Stimulated activated CD8-positive, alpha-beta memory T cell treated with anti-CD3 and anti-CD28 coated beads, Interleukin-15, amount 100 ng/mL, for 1 hour (primary cell): ENCODE data around the gene TSPAN18.

ENCODE experiments used
- DNase-seq: peaks from one replicate; pipeline ENCODE4 v3.0.0-alpha.2; 2020; ENCODE audit warnings: low read depth

The TSPAN18 gene

DNA sequence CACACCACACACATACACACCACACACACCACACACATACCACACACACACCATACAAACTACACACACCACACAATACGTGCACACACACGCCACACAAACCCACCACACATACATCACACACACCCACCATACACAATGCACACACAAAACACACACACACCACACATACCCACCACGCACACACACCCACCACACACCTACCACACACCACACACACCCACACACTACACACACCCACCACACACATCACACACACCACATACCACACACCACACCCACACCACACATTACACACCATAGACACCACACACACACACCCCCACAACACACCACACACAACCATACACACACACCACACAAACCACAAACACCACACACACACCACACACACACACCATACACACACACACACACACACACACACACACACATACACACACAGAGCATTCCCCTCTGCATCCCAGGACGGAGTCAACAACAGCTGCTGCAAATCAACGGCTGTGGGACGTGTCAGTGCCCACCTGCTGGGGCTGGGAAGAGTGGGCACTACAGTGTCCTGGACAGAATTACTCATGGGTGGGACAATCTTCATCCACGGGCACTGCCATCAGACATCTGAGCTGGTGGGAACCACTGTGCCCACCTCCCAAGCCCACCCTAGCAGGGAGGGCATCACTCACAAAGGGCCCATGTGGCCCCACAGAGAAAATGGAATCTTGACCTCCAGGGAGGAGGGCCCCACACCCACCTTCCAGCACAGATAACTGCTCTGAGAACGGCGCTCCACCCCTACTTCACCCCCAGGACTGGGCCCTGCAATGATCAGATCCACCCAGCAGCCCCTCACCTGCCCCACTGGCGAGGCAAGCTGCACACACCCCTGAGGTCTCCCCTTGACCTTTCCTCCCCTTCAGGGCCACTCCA lies 215.5 kb downstream of the TSPAN18 start:
- DNase-seq = no peak

DNA sequence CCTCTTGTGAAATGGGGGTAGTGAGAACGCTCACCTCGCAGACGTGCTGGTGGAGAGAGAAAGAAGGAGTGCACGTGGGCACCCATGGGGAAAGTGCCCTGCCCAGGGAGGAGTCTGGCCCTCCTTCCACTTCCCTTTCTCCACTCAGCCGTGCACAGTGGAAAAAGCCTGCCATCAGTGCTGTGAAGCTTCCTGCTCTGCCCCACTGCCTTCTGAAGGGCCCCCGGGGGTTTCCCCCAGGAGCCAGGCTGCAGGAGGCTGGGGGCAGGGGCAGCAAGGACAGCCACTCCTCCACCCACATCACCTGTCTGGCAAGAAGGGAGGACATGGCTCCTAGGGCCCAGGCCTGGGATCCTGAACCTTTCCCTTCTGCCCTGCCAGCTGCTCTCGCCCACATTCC lies 216.4 kb downstream of the TSPAN18 start:
- DNase-seq = no peak

DNA sequence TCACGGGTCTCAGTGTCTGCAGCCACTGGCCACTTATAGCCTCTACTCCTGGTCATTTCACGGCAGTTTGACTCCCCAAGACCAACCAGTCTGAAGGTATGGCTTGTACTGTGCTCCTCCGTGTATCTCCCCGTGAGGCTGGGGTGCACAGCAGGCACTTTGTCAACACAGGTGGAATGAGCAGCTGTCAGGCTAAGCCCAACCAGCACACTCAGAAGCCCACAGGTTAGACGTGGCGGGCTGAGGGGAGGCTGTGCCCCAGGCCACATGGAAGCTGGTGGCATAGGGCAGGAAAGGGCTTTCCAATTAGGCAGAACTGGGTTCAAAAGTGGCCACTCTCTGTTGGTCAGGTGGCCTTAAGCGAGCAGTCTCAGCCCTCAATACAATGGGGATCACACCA lies 216.9 kb downstream of the TSPAN18 start:
- DNase-seq = no peak

DNA sequence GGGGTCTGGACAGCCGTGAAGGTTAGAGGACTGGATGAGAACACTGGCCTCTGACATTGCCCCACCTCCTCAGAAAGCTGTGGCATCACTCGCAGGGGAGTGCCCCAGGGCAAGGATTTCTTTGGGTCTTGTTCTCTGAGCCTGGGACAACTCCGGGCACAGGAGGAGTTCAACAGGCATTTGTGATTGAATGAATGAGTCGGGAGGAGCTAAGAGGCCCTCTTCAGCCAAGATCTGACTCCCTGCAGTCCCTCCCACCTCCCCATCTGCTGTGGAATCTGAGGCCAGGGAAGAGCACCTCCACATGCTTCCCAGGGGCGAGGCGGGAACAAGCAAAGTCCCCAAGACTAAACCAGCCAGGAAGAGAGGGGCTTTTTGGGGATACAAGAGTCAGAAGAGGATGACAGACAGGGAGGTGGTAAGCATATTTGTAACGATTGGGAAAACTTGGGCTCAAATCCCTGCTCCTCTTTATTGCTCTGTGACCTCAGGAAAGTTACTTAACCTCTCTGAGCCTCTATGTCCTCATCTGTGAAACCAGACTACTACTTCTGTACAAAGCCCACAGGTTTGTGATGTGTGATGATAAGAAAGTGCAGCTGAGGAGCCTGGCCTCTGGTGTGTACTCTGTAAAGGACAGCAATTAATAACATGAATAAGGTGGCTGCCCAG lies 217.6 kb downstream of the TSPAN18 start:
- DNase-seq = no peak

DNA sequence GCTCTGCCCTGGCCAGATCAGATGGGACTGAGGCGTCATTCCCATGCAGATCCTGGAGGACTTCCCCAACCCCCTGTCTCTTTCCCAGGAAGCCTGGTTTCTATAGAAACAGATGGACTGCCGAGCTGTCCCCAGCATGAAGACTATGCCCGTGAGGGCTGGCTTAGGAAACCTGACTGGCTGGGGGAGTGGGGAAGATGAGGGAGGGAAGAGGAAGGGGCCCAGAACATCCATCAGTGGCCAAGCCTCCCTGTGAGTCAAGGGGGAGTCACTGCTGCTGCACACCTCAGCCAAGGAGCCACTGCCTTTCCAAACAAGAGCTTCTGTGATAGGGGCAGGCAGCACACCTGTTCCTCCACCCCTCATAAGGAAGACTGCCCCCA lies 218.1 kb downstream of the TSPAN18 start:
- no peak for DNase-seq

DNA sequence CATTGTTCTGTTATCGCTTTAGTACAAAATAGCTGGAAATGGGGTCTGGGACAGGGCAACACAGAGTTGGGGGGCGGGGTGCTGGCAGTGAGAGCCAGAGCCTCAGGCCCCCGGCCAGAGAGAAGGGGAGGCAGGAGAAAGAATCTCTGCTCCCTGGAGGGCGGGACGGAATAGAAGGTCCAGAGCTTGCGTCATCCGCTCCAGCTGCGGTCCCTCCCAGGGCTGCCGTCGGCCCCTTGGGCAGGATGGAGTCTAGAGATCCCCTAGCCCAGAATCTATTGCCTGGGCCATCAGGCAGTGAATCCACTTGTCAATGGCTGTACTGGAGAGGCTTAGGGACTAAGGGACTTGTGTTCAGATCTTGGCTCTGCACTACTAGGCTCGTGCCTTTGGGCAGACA lies 218.9 kb downstream of the TSPAN18 start:
- DNase-seq = no peak

DNA sequence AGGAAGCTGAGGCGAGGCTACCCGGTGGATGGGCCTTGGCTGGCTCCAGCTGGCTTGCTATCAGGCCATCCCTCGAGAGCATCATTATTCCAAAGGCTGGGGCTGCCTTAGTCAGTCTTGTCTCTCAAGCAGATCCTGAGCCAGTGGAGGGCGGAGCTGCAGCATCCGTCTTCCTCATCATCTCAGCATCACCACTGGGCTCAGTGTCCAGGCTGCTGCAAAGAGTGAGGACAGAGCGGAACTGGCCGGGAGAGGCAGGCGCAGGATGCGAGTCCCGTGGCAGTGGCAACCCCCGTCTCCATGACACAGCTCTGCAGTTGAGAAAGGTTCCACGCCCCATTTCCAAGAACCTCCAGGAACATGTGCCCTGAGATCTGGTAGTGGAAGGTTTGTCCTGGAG lies 219.5 kb downstream of the TSPAN18 start:
- no peak for DNase-seq

DNA sequence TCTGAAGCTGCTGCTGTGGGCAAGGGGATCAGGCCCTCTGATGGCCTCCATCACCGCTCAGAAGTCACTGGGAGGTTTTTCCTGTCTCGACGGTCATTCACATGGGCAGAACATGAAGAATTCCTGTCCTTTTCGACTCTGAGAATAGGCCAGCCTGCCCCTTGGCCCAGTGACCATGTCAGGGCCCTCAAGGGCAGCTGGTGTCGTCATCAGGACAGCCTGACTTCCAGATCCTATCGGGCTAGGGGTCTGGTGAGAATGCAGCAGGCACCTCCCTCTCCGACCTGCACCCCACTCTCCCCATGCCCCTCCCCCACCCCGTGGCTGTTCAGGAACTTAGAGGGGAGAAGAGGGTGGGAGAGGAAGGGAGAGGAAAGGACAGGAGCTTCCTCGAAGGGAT lies 220.4 kb downstream of the TSPAN18 start:
- no peak for DNase-seq

DNA sequence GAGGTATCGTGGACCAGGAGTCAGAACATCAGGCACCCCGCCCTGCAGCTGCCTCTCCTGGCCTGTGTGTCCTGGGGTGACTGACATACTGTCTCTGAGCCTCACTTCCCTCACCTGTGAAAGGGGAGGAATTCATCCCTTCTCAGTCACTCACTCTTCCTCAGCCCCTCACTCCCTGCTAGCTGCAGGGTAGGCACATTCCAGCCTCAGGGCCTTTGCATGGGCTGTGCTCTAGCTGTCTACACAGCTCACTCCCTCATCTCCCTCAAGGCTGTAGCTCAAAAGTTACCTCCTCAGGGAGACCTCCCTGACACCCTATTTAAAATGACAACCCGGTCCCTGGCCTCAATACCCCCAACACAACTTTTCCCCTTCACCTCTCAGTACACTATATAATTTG lies 221.4 kb downstream of the TSPAN18 start:
- DNase-seq = no peak

DNA sequence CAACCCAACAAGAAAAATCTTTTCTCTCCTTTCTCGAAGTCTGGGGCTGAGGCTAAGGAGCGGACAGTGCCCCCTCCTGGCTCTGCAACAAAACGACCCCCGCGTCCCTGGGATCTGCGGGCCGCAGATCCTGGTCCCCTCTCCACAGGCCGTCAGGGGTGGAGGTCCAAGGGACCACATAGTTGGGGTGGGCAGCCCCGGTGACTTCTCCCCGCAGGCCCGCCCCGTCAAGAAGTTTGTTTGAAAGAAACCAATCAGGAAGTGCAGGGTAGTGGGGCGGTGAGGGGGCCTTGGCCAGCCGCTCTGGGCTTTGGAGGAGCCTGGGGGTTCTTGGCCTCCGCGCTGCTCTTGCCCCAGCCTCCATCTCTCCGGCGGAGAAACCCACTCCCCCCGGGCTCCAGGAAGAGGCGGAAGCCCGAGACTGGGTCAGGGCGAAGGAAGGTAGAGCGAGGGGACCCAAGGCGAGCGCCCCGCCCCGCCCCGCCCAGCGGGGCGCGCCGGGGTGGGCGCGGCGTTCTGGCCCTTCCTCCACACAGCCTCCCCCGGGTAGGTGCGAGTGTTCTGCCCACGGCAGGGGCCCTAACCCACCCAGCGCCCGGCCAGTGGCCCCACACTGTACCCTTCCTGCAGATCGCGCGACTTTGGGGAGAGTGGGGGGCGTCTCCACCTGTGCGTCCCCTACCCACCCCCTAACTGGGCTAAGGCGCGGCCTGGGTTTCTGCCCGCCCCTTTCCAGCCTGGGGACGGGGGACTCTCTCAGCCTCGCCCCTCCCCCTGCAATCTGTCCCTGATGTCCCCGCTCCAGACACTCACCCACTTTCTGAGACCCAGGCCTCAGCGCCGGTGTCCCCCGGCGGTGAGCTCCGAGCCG lies 222.6 kb downstream of the TSPAN18 start:
- DNase-seq = no peak

DNA sequence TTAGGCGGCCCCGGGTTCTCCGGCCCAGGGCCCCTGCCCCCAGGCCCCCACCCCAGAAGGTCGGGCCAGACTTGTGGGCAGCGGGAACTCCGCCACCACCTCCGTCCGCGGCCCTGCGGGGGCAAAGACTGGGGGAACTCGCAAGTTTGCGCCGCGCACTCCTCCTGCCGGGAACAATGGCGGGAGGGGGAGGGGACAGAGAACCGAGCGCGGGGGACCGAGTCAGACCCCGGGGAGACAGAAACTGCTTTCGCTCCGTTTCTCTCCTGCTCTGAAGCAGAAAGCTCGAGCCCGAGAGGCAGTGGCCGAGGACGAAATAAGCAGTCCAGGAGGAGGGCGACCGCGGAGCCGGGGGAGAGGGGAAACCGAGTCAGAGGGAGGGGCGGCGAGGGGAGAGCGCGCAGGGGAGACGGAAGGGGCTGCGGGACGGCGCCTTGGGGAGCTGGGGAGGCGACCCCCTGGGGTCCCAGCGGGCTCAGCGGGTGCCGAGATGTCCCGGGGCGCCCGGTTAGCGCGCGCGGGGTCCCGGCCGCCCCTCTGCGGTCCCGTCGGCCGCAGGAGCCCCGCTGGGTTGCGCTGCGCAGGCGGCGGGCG lies 223.4 kb downstream of the TSPAN18 start:
- no peak for DNase-seq

DNA sequence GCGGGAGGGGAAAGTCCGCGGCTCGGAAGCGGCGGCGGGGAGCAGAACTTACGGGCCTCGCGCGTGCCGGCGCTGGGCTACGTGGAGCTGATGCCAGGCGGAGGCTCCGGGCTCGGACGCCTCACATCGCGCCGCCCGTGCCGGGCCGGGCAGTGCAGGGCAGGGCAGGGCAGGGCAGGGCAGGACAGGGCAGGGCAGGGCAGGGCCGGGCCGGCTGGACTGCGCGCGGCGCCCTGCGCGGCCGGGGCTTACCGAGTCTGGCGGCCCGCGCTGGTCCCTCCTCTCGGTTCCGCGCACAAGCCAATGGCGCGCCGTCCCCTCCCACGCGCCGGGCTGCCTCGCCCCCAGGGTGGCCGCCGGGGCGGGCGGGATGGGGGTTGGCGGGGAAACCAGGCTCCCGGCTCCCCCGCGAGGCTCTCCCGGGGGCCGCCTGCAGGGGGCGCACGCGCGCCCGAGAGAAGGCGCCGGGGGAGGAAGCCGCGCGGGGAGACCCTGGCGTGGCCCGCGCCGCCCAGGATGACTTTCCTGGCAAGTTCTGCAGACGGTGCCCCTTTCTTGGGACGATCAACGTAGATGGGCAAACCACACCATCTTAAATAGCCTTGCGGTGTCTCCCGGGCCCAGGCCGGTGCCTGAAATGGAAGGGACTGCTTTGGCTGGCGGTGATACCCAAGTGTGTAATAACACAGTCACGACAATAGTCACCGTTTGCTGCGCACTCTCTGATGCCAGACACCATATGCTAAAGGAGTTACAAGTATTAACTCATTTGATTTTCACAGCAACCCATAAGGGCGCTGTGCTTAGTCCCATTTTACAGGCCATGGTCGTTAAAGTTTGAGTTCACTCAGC lies 224.1 kb downstream of the TSPAN18 start, which contains the start of gene TP53I11:
Gene TP53I11, minus strand, starts transcription at position 259 of the 852 bp plus-strand sequence. CDS start 12,548 bp downstream, outside the sequence.
- no peak for DNase-seq

DNA sequence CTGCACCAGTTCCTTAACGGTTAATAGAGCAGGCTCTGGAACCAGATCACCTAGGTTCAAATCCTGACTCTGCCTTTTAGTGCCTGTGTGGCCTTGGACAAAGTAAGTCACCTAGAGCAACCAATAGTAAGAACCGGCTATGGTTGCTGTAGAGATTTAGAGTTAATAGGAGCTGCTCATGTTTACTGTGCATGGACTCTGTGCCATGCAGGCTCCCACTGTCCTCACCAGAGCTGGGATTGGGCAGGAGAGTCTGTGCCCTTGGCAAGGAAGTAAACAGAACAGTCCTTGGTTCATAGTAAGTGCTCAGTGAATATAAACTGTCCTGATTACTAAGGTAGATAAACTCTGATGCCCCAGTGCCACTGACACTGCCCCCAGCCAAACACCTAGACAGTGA lies 225.3 kb downstream of the TSPAN18 start:
- no peak for DNase-seq

DNA sequence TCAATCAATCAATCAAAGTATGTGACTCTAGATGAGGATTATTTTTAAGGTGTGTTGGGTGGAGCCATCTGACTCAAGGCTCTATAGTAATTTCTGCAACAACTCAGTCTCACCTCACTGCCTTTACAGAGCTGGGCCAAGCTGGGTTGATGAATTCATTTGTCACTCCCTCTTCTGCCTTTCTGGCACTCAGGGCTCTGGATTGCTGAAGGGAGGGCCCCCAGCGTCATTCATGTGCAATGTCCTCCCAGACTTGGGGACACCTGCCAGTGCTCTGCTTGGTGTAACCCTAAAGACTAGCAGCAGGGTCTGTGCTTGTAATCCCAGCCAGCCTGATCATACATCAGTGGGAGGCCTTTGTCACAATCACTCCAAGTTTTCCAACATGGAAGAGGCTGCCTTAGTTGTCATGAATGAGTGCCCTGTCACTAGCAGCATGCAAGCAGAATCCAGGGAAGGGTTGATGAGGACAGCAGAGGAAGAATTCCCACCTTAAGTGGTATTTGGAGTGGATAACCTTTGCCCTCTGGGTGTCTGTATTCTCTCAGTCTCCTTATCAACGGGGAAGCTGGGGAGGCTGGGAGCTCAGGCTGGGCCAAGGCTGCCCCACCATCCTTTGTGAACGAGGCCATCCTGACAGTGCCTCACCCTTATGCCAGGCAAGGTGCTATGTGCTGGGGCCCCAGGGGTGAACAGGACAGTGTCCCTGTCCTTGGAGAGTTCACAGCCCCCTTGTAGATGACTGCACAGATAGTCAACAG lies 225.9 kb downstream of the TSPAN18 start:
- no peak for DNase-seq

DNA sequence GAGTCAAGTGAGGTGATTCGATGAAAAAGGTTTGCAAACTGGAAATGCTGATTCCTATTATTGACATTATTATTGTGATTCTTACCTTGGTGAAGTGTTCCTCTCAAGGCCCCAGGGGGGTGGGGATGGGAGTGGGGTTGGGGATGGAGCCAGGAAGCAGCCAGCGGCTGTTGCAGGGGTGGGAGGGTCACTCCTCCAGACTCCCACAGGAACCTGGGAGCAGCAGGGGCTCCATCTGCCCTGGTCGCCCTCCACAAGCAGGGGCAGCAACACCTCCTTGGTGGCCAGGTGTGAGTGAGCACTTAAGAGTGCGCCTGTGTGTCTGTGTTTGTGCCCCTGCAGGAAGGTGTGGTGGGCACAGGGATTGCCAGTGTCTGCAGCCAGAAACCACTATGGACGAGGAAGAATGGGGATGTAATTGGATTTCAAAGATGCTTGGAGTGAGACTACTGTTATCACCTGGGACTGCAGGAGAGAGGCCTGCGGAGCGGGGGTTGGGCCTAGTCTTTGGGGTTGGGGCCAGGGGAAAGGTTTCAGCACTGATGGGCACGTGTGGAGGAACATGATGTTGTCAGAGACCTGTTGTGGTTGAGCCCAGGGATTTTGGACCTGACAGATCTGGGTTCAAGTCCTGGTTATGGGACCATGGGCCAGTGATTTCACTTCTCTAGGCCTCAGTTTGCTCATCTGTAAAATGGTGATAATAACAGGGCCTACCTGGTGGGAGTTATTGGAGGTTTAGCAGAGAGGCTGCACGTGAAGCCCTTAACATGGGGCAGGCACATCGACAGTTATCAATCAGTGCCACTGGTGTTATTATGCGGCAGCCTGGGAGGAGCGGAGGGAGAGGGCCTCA lies 227.5 kb downstream of the TSPAN18 start:
- DNase-seq = no peak

DNA sequence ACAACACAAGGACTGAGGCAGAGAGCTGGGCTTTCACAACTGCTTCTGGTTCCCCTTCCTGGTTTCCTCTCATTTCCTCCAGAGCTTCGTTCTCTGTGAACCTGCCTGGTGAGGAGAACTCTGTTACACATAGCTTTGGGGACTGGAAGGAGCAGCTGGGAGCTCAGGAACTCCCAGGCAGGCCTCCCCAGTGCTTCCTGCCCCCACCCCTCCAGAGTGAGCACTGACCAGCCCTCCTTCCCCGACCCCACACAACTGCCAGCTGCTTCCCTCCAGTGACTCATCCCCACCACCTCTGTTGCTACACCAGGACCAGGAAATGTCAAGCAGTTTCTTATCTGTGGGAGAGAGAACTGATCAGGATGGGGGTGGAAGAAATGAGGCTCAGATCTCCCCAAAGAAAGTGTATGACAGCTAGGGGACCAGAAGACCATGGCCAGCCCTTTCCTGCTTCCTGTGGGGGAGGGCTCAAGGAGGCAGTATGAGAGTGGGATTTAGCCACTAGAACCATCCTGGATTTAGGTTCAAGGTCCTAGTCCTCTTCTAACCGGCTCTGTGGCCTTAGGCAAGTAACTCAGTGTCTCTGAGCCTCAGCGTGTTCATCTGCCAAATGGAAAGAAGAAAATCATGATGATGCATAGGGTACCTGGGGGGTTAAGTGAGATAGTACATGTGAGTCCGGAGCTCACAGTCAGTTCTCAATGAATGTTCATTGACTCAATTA lies 228.4 kb downstream of the TSPAN18 start:
- DNase-seq = no peak

DNA sequence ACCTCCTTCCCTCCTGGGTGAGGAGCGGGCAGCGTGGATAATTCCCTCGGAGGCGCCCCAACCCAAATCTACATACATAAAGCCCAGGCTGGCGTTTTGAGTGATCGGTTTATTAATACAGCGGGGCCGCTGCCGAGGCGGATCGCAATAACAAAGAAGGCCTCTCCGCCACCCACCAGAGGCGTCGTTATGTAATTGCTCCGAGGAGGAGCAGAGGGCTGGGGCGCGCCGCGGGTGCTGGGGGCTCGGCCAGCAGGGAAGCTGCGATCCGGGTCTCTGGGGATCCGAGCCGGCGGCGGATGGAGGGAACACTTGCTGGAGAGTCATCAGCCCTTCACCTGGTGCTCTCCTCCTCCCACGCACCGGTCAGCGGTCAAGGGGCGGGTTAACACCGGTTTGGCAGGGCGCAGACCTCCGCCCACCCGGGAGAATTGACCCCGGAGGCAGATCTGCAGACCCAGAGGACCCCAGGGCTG lies 230.3 kb downstream of the TSPAN18 start:
- DNase-seq = no peak

DNA sequence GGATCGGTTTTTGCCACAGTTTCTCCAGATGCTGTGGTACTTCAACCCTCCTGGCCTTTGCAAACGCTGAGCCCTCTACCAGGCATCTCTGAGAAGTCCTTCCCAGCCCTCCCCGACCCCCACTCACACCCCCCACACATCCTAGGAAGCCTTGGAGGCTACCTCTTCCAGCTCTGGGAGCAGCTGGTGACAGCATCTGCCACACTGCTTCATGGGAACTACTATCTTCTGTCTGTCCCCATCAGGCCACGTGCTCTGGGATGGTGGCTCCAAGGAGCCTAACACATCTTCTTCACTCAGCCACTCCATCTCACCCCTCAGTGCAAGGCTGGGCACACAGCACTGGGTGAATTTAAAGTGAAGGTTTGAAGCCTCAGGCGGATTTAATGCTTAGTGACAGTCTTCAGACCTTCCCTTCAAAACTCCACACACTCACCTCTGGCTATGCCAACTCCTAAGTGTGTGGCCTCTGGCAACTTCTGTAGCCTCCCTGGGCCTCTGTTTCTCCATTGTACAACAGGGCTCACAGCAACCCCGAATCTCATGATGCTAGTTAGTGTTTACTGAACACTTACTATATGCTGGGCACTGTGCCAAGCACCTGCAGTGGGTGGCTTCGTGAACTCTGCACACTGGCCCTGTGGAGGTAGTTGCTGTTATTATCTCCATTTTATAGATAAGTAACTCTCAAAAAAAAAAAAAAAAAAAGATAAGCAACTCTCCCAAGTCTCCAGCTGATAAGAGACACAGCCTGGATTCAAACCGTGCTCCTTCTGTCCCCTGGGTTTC lies 231.2 kb downstream of the TSPAN18 start:
- no peak for DNase-seq
